ENCODE data around the gene ADAMTSL1. TPM values are rescaled to one million over a fixed set of nuclear protein-coding genes. Genes with fewer than 3 reads are reported as not detected.
A peak's percentile ranks its signal among the peaks of the same experiment; 100 is the strongest.

Gene ADAMTSL1
- polyA plus RNA-seq, 1 donor: 3.6 TPM

- Histone ChIP-seq H3K4me1 (ENCODE audit: control insufficient read depth, insufficient read depth, low read length) (no peaks in the 10 kb centered on the region), H3K4me3 (ENCODE audit: low read length) (no peak overlapping the region), H3K9me3 (ENCODE audit: control insufficient read depth, low read depth, low read length) (no peaks in the 10 kb centered on the region), H3K27ac (ENCODE audit: low read length) (no peak overlapping the region), H3K36me3 (ENCODE audit: control insufficient read depth, insufficient read depth, low read length) (no peaks in the 10 kb centered on the region), H3K27me3 (ENCODE audit: control insufficient read depth, insufficient read depth, low read length) (no peaks in the 10 kb centered on the region)
- peak in 1 of 2 donors; percentile 18 for DNase-seq
- WGBS (ENCODE audit: insufficient coverage, low lambda C conversion rate): no CpG with 5 or more reads among the region's 4 CpGs
Observed at GRCh38 chr9:18824095-18824666, 350.2 kb downstream of the ADAMTSL1 start.

- no peak for DNase-seq
- H3K4me1 ChIP-seq (ENCODE audit: control insufficient read depth, insufficient read depth, low read length): no peaks in the 10 kb centered on the region
- H3K9me3 ChIP-seq (ENCODE audit: control insufficient read depth, low read depth, low read length): no peaks in the 10 kb centered on the region
- H3K27ac ChIP-seq (ENCODE audit: low read length): no peak overlapping the region
- H3K36me3 ChIP-seq (ENCODE audit: control insufficient read depth, insufficient read depth, low read length): no peaks in the 10 kb centered on the region
- WGBS (ENCODE audit: insufficient coverage, low lambda C conversion rate): no CpG with 5 or more reads among the region's 3 CpGs
- no peaks in the 10 kb centered on the region for H3K27me3 ChIP-seq (ENCODE audit: control insufficient read depth, insufficient read depth, low read length)
- H3K4me3 ChIP-seq (ENCODE audit: low read length): no peak overlapping the region
Observed at GRCh38 chr9:18825656-18826170, 351.8 kb downstream of the ADAMTSL1 start.

- no peaks in the 10 kb centered on the region for H3K36me3 ChIP-seq (ENCODE audit: control insufficient read depth, insufficient read depth, low read length)
- H3K9me3 ChIP-seq (ENCODE audit: control insufficient read depth, low read depth, low read length): no peaks in the 10 kb centered on the region
- H3K4me1 ChIP-seq (ENCODE audit: control insufficient read depth, insufficient read depth, low read length): no peaks in the 10 kb centered on the region
- H3K27me3 ChIP-seq (ENCODE audit: control insufficient read depth, insufficient read depth, low read length): no peaks in the 10 kb centered on the region
- H3K27ac ChIP-seq (ENCODE audit: low read length): no peak overlapping the region
- WGBS (ENCODE audit: insufficient coverage, low lambda C conversion rate): no CpG with 5 or more reads among the region's 6 CpGs
- DNase-seq: no peak
- no peak overlapping the region for H3K4me3 ChIP-seq (ENCODE audit: low read length)
Observed at GRCh38 chr9:18826248-18826647, 352.3 kb downstream of the ADAMTSL1 start.

- 100% methylated on average over 1 of the region's 3 CpGs for whole genome bisulfite sequencing (ENCODE audit: insufficient coverage, low lambda C conversion rate)
- H3K4me1 ChIP-seq (ENCODE audit: control insufficient read depth, insufficient read depth, low read length): no peaks in the 10 kb centered on the region
- H3K4me3 ChIP-seq (ENCODE audit: low read length): no peak overlapping the region
- no peak overlapping the region for H3K27ac ChIP-seq (ENCODE audit: low read length)
- H3K27me3 ChIP-seq (ENCODE audit: control insufficient read depth, insufficient read depth, low read length): no peaks in the 10 kb centered on the region
- no peak for DNase-seq
- no peaks in the 10 kb centered on the region for H3K9me3 ChIP-seq (ENCODE audit: control insufficient read depth, low read depth, low read length)
- H3K36me3 ChIP-seq (ENCODE audit: control insufficient read depth, insufficient read depth, low read length): no peaks in the 10 kb centered on the region
Observed at GRCh38 chr9:18829066-18829465, 355.1 kb downstream of the ADAMTSL1 start.

- Histone ChIP-seq H3K27me3 (ENCODE audit: control insufficient read depth, insufficient read depth, low read length) (no peaks in the 10 kb centered on the region), H3K9me3 (ENCODE audit: control insufficient read depth, low read depth, low read length) (no peaks in the 10 kb centered on the region), H3K36me3 (ENCODE audit: control insufficient read depth, insufficient read depth, low read length) (no peaks in the 10 kb centered on the region), H3K27ac (ENCODE audit: low read length) (no peak overlapping the region), H3K4me1 (ENCODE audit: control insufficient read depth, insufficient read depth, low read length) (no peaks in the 10 kb centered on the region), H3K4me3 (ENCODE audit: low read length) (no peak overlapping the region)
- no CpG with 5 or more reads among the region's 5 CpGs for WGBS (ENCODE audit: insufficient coverage, low lambda C conversion rate)
- no peak for DNase-seq
Observed at GRCh38 chr9:18829873-18830272, 355.9 kb downstream of the ADAMTSL1 start.

GRCh38 chr9:18834740-18835361, 360.9 kb downstream of the ADAMTSL1 start:
- WGBS (ENCODE audit: insufficient coverage, low lambda C conversion rate): 100% methylated on average over 1 of the region's 4 CpGs
- Histone ChIP-seq H3K36me3 (ENCODE audit: control insufficient read depth, insufficient read depth, low read length) (no peaks in the 10 kb centered on the region), H3K27ac (ENCODE audit: low read length) (no peak overlapping the region), H3K4me1 (ENCODE audit: control insufficient read depth, insufficient read depth, low read length) (no peaks in the 10 kb centered on the region), H3K9me3 (ENCODE audit: control insufficient read depth, low read depth, low read length) (no peaks in the 10 kb centered on the region), H3K4me3 (ENCODE audit: low read length) (no peak overlapping the region), H3K27me3 (ENCODE audit: control insufficient read depth, insufficient read depth, low read length) (no peaks in the 10 kb centered on the region)
- DNase-seq: no peak

- no peak overlapping the region for H3K27ac ChIP-seq (ENCODE audit: low read length)
- 89% methylated on average over 4 of the region's 5 CpGs for WGBS (ENCODE audit: insufficient coverage, low lambda C conversion rate)
- no peak for DNase-seq
- no peaks in the 10 kb centered on the region for H3K4me1 ChIP-seq (ENCODE audit: control insufficient read depth, insufficient read depth, low read length)
- no peaks in the 10 kb centered on the region for H3K36me3 ChIP-seq (ENCODE audit: control insufficient read depth, insufficient read depth, low read length)
- no peaks in the 10 kb centered on the region for H3K9me3 ChIP-seq (ENCODE audit: control insufficient read depth, low read depth, low read length)
- H3K27me3 ChIP-seq (ENCODE audit: control insufficient read depth, insufficient read depth, low read length): no peaks in the 10 kb centered on the region
- no peak overlapping the region for H3K4me3 ChIP-seq (ENCODE audit: low read length)
Observed at GRCh38 chr9:18837402-18837801, 363.4 kb downstream of the ADAMTSL1 start.

- H3K4me1 ChIP-seq (ENCODE audit: control insufficient read depth, insufficient read depth, low read length): no peaks in the 10 kb centered on the region
- no CpG with 5 or more reads among the region's 5 CpGs for WGBS (ENCODE audit: insufficient coverage, low lambda C conversion rate)
- no peaks in the 10 kb centered on the region for H3K9me3 ChIP-seq (ENCODE audit: control insufficient read depth, low read depth, low read length)
- H3K27ac ChIP-seq (ENCODE audit: low read length): no peak overlapping the region
- H3K4me3 ChIP-seq (ENCODE audit: low read length): no peak overlapping the region
- no peaks in the 10 kb centered on the region for H3K27me3 ChIP-seq (ENCODE audit: control insufficient read depth, insufficient read depth, low read length)
- no peak for DNase-seq
- no peaks in the 10 kb centered on the region for H3K36me3 ChIP-seq (ENCODE audit: control insufficient read depth, insufficient read depth, low read length)
Observed at GRCh38 chr9:18847576-18848275, 373.8 kb downstream of the ADAMTSL1 start.

GRCh38 chr9:18848657-18849056, 374.7 kb downstream of the ADAMTSL1 start:
- H3K27ac ChIP-seq (ENCODE audit: low read length): no peak overlapping the region

GRCh38 chr9:18849270-18849669, 375.3 kb downstream of the ADAMTSL1 start:
- no peak overlapping the region for H3K4me3 ChIP-seq (ENCODE audit: low read length)
- no peak for DNase-seq
- H3K36me3 ChIP-seq (ENCODE audit: control insufficient read depth, insufficient read depth, low read length): no peaks in the 10 kb centered on the region
- 80% methylated on average over 1 of the region's 6 CpGs for WGBS (ENCODE audit: insufficient coverage, low lambda C conversion rate)
- no peaks in the 10 kb centered on the region for H3K27me3 ChIP-seq (ENCODE audit: control insufficient read depth, insufficient read depth, low read length)
- H3K4me1 ChIP-seq (ENCODE audit: control insufficient read depth, insufficient read depth, low read length): no peaks in the 10 kb centered on the region
- H3K27ac ChIP-seq (ENCODE audit: low read length): no peak overlapping the region
- no peaks in the 10 kb centered on the region for H3K9me3 ChIP-seq (ENCODE audit: control insufficient read depth, low read depth, low read length)

More at GRCh38 chr9:18848657-18849056, 374.7 kb downstream of the ADAMTSL1 start:
- no CpG with 5 or more reads among the region's 3 CpGs for WGBS (ENCODE audit: insufficient coverage, low lambda C conversion rate)
- Histone ChIP-seq H3K36me3 (ENCODE audit: control insufficient read depth, insufficient read depth, low read length) (no peaks in the 10 kb centered on the region), H3K27me3 (ENCODE audit: control insufficient read depth, insufficient read depth, low read length) (no peaks in the 10 kb centered on the region), H3K9me3 (ENCODE audit: control insufficient read depth, low read depth, low read length) (no peaks in the 10 kb centered on the region), H3K4me3 (ENCODE audit: low read length) (no peak overlapping the region), H3K4me1 (ENCODE audit: control insufficient read depth, insufficient read depth, low read length) (no peaks in the 10 kb centered on the region)
- no peak for DNase-seq

Measured in large intestine (tissue), 3 donors.